Uterus (tissue), 4 donors: Measurements from ENCODE around the gene MS4A4E. TPM values are rescaled to one million over a fixed set of nuclear protein-coding genes. Genes with fewer than 3 reads are reported as not detected.
"Not testable (repeated sequence)": the region's sequence is repeated elsewhere in the genome, so short reads cannot be mapped to it uniquely, and the experiment has no call there.

ENCODE experiments used
- DNase-seq, 2 donors: peaks; one replicate each; pipeline ENCODE4 v3.0.0-alpha.2; 2019 to 2020
- H3K27ac ChIP-seq, 2 donors: fragments of 200-600 bp; sonication (generic); 1 replicate in 1 of 2; 2 replicates in 1 of 2; pipeline ENCODE4 v1.5.1; 2016 to 2018
- H3K27me3 ChIP-seq, 2 donors: fragments of 200-600 bp; sonication (generic); one replicate each; pipeline ENCODE4 v1.5.1; 2018 to 2019; ENCODE audit warnings: control low read depth in 1 of 2
- H3K36me3 ChIP-seq, 2 donors: fragments of 200-600 bp; sonication (generic); one replicate each; pipeline ENCODE4 v1.5.1; 2019; ENCODE audit warnings: control low read depth in 1 of 2
- H3K4me1 ChIP-seq, 2 donors: fragments of 200-600 bp; sonication (generic); one replicate each; pipeline ENCODE4 v1.5.1; 2018 to 2019; ENCODE audit warnings: control low read depth in 1 of 2
- H3K4me3 ChIP-seq, 2 donors: fragments of 200-600 bp; sonication (generic); 1 replicate in 1 of 2; 2 replicates in 1 of 2; pipeline ENCODE4 v1.5.1; 2018 to 2019; ENCODE audit warnings: mild to moderate bottlenecking in 1 of 2
- H3K9me3 ChIP-seq, 2 donors: fragments of 200-600 bp; sonication (generic); one replicate each; pipeline ENCODE4 v1.5.1; 2019; ENCODE audit warnings: control low read depth in 1 of 2
- POLR2A ChIP-seq, 2 donors: fragments of 450-650 bp; IDR thresholded peaks; one replicate each; pipeline ENCODE4 v1.6.1; 2016; ENCODE audit warnings: antibody characterized with exemption in 2 of 2, mild to moderate bottlenecking in 1 of 2, moderate library complexity in 1 of 2
- intact Hi-C: fragments of 100-400 bp; cut with DNase I; formaldehyde crosslinking; loops from one replicate; pipeline ENCODE4 v1.15.1; 2023; ENCODE audit warnings: low total_unique reads
- total RNA-seq, 4 donors: library from RNA; depleted of rRNA in 3 of 4; stranded (reverse); fragments of >200 nt in 3 of 4; gene quantifications; one replicate each; pipeline versions ENCODE4 v1.1.0 to v1.2.4, GENCODE V29; 2014 to 2023
- TF ChIP-seq, protein P1 (sequence below), 4 experiments: fragments of 200-600 bp in 2 of 4; fragments of 450-650 bp in 2 of 4; sonication (generic) in 2 of 4; IDR thresholded peaks; one replicate each; pipeline ENCODE4 v1.5.1; 2016 to 2019; ENCODE audit warnings: antibody characterized with exemption in 4 of 4, mild to moderate bottlenecking in 2 of 4, moderate library complexity in 1 of 4
- donor health status: DM: yes; HTN: yes; CAD: no.

The MS4A4E gene
- 1 to 10 TPM in 2 of 4 donors, not detected in 2; 1.8 to 2.5 TPM for total RNA-seq

GRCh38 chr11:60242740-60243239, at the start of gene MS4A4E:
Gene MS4A4E, minus strand, starts transcription at chr11:60243137. Its CDS starts 13,082 bp downstream, at chr11:60230055.
- intact Hi-C loops: no loop called here
- Histone ChIP-seq H3K36me3 (no peaks in the 10 kb centered on the region), H3K27me3 (peaks cover 0 to 5% of the 10 kb centered on the region in 2 donors), H3K4me1 (no peaks in the 10 kb centered on the region), H3K4me3 (no peak within 1 kb of the TSS), H3K27ac (no peak within 1 kb of the TSS), H3K9me3 (no peaks in the 10 kb centered on the region)
- TF ChIP-seq, protein P1, sequence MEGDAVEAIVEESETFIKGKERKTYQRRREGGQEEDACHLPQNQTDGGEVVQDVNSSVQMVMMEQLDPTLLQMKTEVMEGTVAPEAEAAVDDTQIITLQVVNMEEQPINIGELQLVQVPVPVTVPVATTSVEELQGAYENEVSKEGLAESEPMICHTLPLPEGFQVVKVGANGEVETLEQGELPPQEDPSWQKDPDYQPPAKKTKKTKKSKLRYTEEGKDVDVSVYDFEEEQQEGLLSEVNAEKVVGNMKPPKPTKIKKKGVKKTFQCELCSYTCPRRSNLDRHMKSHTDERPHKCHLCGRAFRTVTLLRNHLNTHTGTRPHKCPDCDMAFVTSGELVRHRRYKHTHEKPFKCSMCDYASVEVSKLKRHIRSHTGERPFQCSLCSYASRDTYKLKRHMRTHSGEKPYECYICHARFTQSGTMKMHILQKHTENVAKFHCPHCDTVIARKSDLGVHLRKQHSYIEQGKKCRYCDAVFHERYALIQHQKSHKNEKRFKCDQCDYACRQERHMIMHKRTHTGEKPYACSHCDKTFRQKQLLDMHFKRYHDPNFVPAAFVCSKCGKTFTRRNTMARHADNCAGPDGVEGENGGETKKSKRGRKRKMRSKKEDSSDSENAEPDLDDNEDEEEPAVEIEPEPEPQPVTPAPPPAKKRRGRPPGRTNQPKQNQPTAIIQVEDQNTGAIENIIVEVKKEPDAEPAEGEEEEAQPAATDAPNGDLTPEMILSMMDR (IDR thresholded peaks at IDR 0.05): no peak
- TF ChIP-seq POLR2A (IDR thresholded peaks at IDR 0.05): no peak
- DNase-seq: no peak

- DNase-seq: no peak
- no peak for TF ChIP-seq POLR2A (IDR thresholded peaks at IDR 0.05)
- TF ChIP-seq, protein P1 (IDR thresholded peaks at IDR 0.05): no peak
- H3K27me3 ChIP-seq: no peaks in the 10 kb centered on the region
- H3K27ac ChIP-seq: no peak overlapping the region
- no peaks in the 10 kb centered on the region for H3K9me3 ChIP-seq
- H3K4me3 ChIP-seq: no peak overlapping the region
- no peaks in the 10 kb centered on the region for H3K36me3 ChIP-seq
- H3K4me1 ChIP-seq: no peaks in the 10 kb centered on the region
- intact Hi-C loops: no loop called here
Measured at GRCh38 chr11:60292145-60292544, 49.2 kb upstream of the MS4A4E start.

GRCh38 chr11:60288531-60288930, 45.6 kb upstream of the MS4A4E start:
- Histone ChIP-seq H3K9me3 (no peaks in the 10 kb centered on the region), H3K27ac (no peak overlapping the region), H3K36me3 (no peaks in the 10 kb centered on the region), H3K4me3 (no peak overlapping the region), H3K27me3 (no peaks in the 10 kb centered on the region), H3K4me1 (no peaks in the 10 kb centered on the region)
- TF ChIP-seq, protein P1 (IDR thresholded peaks at IDR 0.05): no peak
- no peak for TF ChIP-seq POLR2A (IDR thresholded peaks at IDR 0.05)
- DNase-seq: no peak
- intact Hi-C loops: no loop called here

DNA sequence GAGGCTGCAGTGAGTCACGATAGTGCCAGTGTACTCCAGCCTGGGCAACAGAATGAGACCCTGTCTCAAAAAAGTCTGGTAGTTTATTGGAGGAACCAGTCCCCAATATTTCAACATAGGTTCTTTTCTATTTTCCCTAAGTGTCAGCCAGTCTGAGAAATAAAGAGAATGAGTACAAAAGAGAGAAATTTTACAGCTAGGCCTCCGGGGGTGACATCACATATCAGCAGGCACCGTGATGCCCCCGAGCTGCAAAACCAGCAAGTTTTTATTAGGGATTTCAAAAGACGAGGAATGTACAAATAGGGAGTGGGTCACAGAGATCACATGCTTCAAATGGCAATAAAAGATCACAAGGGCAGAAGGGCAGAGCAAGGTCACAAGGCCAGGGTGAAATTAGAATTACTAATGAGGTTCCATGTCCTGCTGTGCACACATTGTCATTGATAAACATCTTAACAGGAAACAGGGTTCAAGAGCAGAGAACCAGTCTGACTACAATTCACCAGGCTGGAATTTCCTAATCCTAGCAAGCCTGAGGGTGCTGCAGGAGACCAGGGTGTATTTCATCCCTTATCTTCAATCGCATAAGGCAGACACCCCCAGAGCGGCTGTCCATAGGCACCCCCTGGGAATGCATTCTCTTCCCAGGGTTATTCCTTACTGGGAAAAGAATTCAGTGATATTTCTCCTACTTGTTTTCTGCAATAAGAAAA, 42.6 kb upstream of the MS4A4E start:
- H3K4me1 ChIP-seq, H3K9me3 ChIP-seq, intact Hi-C loops, H3K27me3 ChIP-seq, H3K4me3 ChIP-seq, H3K36me3 ChIP-seq, DNase-seq, H3K27ac ChIP-seq: not testable (repeated sequence)

- intact Hi-C loops: no loop called here
- H3K9me3 ChIP-seq: no peaks in the 10 kb centered on the region
- H3K4me1 ChIP-seq: no peaks in the 10 kb centered on the region
- DNase-seq: no peak
- no peak overlapping the region for H3K27ac ChIP-seq
- H3K4me3 ChIP-seq: no peak overlapping the region
- H3K27me3 ChIP-seq: no peaks in the 10 kb centered on the region
- TF ChIP-seq, protein P1 (IDR thresholded peaks at IDR 0.05): no peak
- TF ChIP-seq POLR2A (IDR thresholded peaks at IDR 0.05): no peak
- no peaks in the 10 kb centered on the region for H3K36me3 ChIP-seq
Measured at GRCh38 chr11:60282286-60282685, 39.3 kb upstream of the MS4A4E start.
